ENCODE measurements around the gene FBXW12.

The FBXW12 gene

GRCh38 chr3:48409291-48410201, 37.5 kb downstream of the FBXW12 start:
- DNase-seq (ENCODE audit: low read depth) = no peak

- no peak for DNase-seq (ENCODE audit: low read depth)
These were observed 38.4 kb downstream of the FBXW12 start for GRCh38 chr3:48410205-48411040.

- no peak for DNase-seq (ENCODE audit: low read depth)
These were observed 39.1 kb downstream of the FBXW12 start for GRCh38 chr3:48411041-48411588.

GRCh38 chr3:48411606-48412374, 39.8 kb downstream of the FBXW12 start:
- DNase-seq (ENCODE audit: low read depth) = no peak

- DNase-seq (ENCODE audit: low read depth) = no peak
These were observed 40.5 kb downstream of the FBXW12 start for GRCh38 chr3:48412375-48413001.

- DNase-seq (ENCODE audit: low read depth) = no peak
These were observed 41.1 kb downstream of the FBXW12 start for GRCh38 chr3:48413086-48413485.

- no peak for DNase-seq (ENCODE audit: low read depth)
These were observed 41.6 kb downstream of the FBXW12 start for GRCh38 chr3:48413611-48414010.

GRCh38 chr3:48414376-48415250, 42.6 kb downstream of the FBXW12 start:
- DNase-seq (ENCODE audit: low read depth) = no peak

GRCh38 chr3:48415251-48415953, 43.4 kb downstream of the FBXW12 start:
- DNase-seq (ENCODE audit: low read depth) = no peak

GRCh38 chr3:48416091-48416505, 44.1 kb downstream of the FBXW12 start:
- no peak for DNase-seq (ENCODE audit: low read depth)

- no peak for DNase-seq (ENCODE audit: low read depth)
These were observed 44.5 kb downstream of the FBXW12 start for GRCh38 chr3:48416546-48416945.

- no peak for DNase-seq (ENCODE audit: low read depth)
These were observed 45.6 kb downstream of the FBXW12 start for GRCh38 chr3:48417529-48418108.

- no peak for DNase-seq (ENCODE audit: low read depth)
These were observed 46.1 kb downstream of the FBXW12 start for GRCh38 chr3:48418140-48418539.

- no peak for DNase-seq (ENCODE audit: low read depth)
These were observed 46.6 kb downstream of the FBXW12 start for GRCh38 chr3:48418651-48419050.

GRCh38 chr3:48419149-48419548, 47.1 kb downstream of the FBXW12 start:
- DNase-seq (ENCODE audit: low read depth) = no peak

GRCh38 chr3:48419597-48419996, 47.6 kb downstream of the FBXW12 start:
- DNase-seq (ENCODE audit: low read depth) = no peak

- no peak for DNase-seq (ENCODE audit: low read depth)
These were observed 48.5 kb downstream of the FBXW12 start for GRCh38 chr3:48420561-48420960.

GRCh38 chr3:48422272-48422671, 50.3 kb downstream of the FBXW12 start:
- DNase-seq (ENCODE audit: low read depth) = no peak

GRCh38 chr3:48422681-48423080, 50.7 kb downstream of the FBXW12 start:
- no peak for DNase-seq (ENCODE audit: low read depth)
